ENCODE data around the gene CFAP61. TPM values are rescaled to one million over a fixed set of nuclear protein-coding genes. Genes with fewer than 3 reads are reported as not detected.

Gene CFAP61
- total RNA-seq, 1 donor from 2014 or later: not detected

DNA sequence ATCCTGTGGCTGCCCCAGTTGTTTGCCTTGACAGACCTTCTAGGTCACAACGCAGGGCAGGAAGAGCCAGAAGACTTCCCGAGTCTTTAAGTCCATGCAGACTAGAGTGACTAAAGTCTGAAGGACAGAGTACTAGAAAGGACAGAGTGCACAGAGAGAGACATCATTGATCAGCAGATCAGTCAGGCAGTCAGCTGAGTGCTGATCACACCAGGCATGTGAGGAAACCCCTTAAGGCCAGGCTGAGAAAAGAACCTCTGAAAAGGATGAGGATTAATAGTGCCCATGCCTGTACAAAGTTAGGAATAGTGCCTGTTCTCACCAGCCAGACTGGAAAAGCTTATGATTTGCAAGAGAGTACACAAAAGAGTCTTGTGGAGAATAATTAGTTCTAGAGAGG, 91.3 kb downstream of the CFAP61 start:
- no peak overlapping the region for H3K4me2 ChIP-seq (ENCODE audit: low read length)
- no peaks in the 10 kb centered on the region for H3K4me1 Mint-ChIP-seq (ENCODE audit: low read depth, unreplicated experiment)
- no peak overlapping the region for H3K9ac ChIP-seq (ENCODE audit: low read length)
- H3K36me3 Mint-ChIP-seq (ENCODE audit: low read depth, unreplicated experiment): no peaks in the 10 kb centered on the region
- no peaks in the 10 kb centered on the region for H4K20me1 ChIP-seq (ENCODE audit: insufficient read depth, low read length)
- no peaks in the 10 kb centered on the region for H3K36me3 ChIP-seq (ENCODE audit: insufficient read depth, low read length)
- H3K9me3 Mint-ChIP-seq (ENCODE audit: unreplicated experiment): no peaks in the 10 kb centered on the region
- no peak overlapping the region for H3K27ac ChIP-seq (ENCODE audit: low read depth, low read length)
- H3K4me1 ChIP-seq (ENCODE audit: insufficient read depth, low read length): no peaks in the 10 kb centered on the region
- peaks cover 10% of the 10 kb centered on the region for H3K27me3 Mint-ChIP-seq (ENCODE audit: low read depth, unreplicated experiment)
- no peak overlapping the region for H3K4me3 Mint-ChIP-seq (ENCODE audit: unreplicated experiment)
- no peaks in the 10 kb centered on the region for H3K27me3 ChIP-seq (ENCODE audit: insufficient read depth, low read length)
- no peak overlapping the region for H3K27ac Mint-ChIP-seq (ENCODE audit: unreplicated experiment)
- no peaks in the 10 kb centered on the region for H3K79me2 ChIP-seq (ENCODE audit: insufficient read depth, low read length)
- H3K4me3 ChIP-seq (ENCODE audit: insufficient read depth, low read depth, low read length): no peak overlapping the region
- no peak for FAIRE-seq
- DNase-seq (ENCODE audit: low read depth): no peak
- no peaks in the 10 kb centered on the region for H3K9me3 ChIP-seq (ENCODE audit: insufficient read depth, low read depth, low read length)
- TF ChIP-seq EZH2 (IDR thresholded peaks at IDR 0.05; ENCODE audit: insufficient read depth, low read length): no peak
- TF ChIP-seq, protein P1, sequence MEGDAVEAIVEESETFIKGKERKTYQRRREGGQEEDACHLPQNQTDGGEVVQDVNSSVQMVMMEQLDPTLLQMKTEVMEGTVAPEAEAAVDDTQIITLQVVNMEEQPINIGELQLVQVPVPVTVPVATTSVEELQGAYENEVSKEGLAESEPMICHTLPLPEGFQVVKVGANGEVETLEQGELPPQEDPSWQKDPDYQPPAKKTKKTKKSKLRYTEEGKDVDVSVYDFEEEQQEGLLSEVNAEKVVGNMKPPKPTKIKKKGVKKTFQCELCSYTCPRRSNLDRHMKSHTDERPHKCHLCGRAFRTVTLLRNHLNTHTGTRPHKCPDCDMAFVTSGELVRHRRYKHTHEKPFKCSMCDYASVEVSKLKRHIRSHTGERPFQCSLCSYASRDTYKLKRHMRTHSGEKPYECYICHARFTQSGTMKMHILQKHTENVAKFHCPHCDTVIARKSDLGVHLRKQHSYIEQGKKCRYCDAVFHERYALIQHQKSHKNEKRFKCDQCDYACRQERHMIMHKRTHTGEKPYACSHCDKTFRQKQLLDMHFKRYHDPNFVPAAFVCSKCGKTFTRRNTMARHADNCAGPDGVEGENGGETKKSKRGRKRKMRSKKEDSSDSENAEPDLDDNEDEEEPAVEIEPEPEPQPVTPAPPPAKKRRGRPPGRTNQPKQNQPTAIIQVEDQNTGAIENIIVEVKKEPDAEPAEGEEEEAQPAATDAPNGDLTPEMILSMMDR (IDR thresholded peaks at IDR 0.05; ENCODE audit: insufficient read depth, low read depth, low read length): no peak
- no peak overlapping the region for H2AFZ ChIP-seq (ENCODE audit: low read depth, low read length)

- no peak overlapping the region for H2AFZ ChIP-seq (ENCODE audit: low read depth, low read length)
- no peak overlapping the region for H3K4me2 ChIP-seq (ENCODE audit: low read length)
- no peak overlapping the region for H3K27ac ChIP-seq (ENCODE audit: low read depth, low read length)
- H3K27me3 ChIP-seq (ENCODE audit: insufficient read depth, low read length): no peaks in the 10 kb centered on the region
- H3K9ac ChIP-seq (ENCODE audit: low read length): no peak overlapping the region
- H3K36me3 ChIP-seq (ENCODE audit: insufficient read depth, low read length): no peaks in the 10 kb centered on the region
- H4K20me1 ChIP-seq (ENCODE audit: insufficient read depth, low read length): no peaks in the 10 kb centered on the region
- H3K79me2 ChIP-seq (ENCODE audit: insufficient read depth, low read length): no peaks in the 10 kb centered on the region
- TF ChIP-seq, protein P1 (IDR thresholded peaks at IDR 0.05; ENCODE audit: insufficient read depth, low read depth, low read length): no peak
- TF ChIP-seq EZH2 (IDR thresholded peaks at IDR 0.05; ENCODE audit: insufficient read depth, low read length): no peak
- peaks cover 13% of the 10 kb centered on the region for H3K27me3 Mint-ChIP-seq (ENCODE audit: low read depth, unreplicated experiment)
- H3K4me3 ChIP-seq (ENCODE audit: insufficient read depth, low read depth, low read length): no peak overlapping the region
- no peaks in the 10 kb centered on the region for H3K36me3 Mint-ChIP-seq (ENCODE audit: low read depth, unreplicated experiment)
- H3K27ac Mint-ChIP-seq (ENCODE audit: unreplicated experiment): no peak overlapping the region
- no peaks in the 10 kb centered on the region for H3K4me1 ChIP-seq (ENCODE audit: insufficient read depth, low read length)
- FAIRE-seq (no peak), DNase-seq (ENCODE audit: low read depth) (no peak)
- no peaks in the 10 kb centered on the region for H3K4me1 Mint-ChIP-seq (ENCODE audit: low read depth, unreplicated experiment)
- no peak overlapping the region for H3K4me3 Mint-ChIP-seq (ENCODE audit: unreplicated experiment)
- H3K9me3 Mint-ChIP-seq (ENCODE audit: unreplicated experiment): no peaks in the 10 kb centered on the region
- no peaks in the 10 kb centered on the region for H3K9me3 ChIP-seq (ENCODE audit: insufficient read depth, low read depth, low read length)
These were observed 96.4 kb downstream of the CFAP61 start for GRCh38 chr20:20148779-20149178.

GRCh38 chr20:20150241-20150640, 97.9 kb downstream of the CFAP61 start:
- FAIRE-seq: no peak

More at GRCh38 chr20:20150241-20150640, 97.9 kb downstream of the CFAP61 start:
- H4K20me1 ChIP-seq (ENCODE audit: insufficient read depth, low read length): no peaks in the 10 kb centered on the region
- no peaks in the 10 kb centered on the region for H3K9me3 Mint-ChIP-seq (ENCODE audit: unreplicated experiment)
- no peak overlapping the region for H3K27ac Mint-ChIP-seq (ENCODE audit: unreplicated experiment)
- H3K9me3 ChIP-seq (ENCODE audit: insufficient read depth, low read depth, low read length): no peaks in the 10 kb centered on the region
- H3K4me3 Mint-ChIP-seq (ENCODE audit: unreplicated experiment): no peak overlapping the region
- H3K4me2 ChIP-seq (ENCODE audit: low read length): no peak overlapping the region
- TF ChIP-seq, protein P1 (IDR thresholded peaks at IDR 0.05; ENCODE audit: insufficient read depth, low read depth, low read length): no peak
- TF ChIP-seq EZH2 (IDR thresholded peaks at IDR 0.05; ENCODE audit: insufficient read depth, low read length): no peak
- H3K4me3 ChIP-seq (ENCODE audit: insufficient read depth, low read depth, low read length): no peak overlapping the region
- H3K9ac ChIP-seq (ENCODE audit: low read length): no peak overlapping the region
- no peaks in the 10 kb centered on the region for H3K36me3 ChIP-seq (ENCODE audit: insufficient read depth, low read length)
- peaks cover 11% of the 10 kb centered on the region for H3K27me3 Mint-ChIP-seq (ENCODE audit: low read depth, unreplicated experiment)
- H3K4me1 ChIP-seq (ENCODE audit: insufficient read depth, low read length): no peaks in the 10 kb centered on the region
- H2AFZ ChIP-seq (ENCODE audit: low read depth, low read length): no peak overlapping the region
- H3K4me1 Mint-ChIP-seq (ENCODE audit: low read depth, unreplicated experiment): no peaks in the 10 kb centered on the region
- H3K36me3 Mint-ChIP-seq (ENCODE audit: low read depth, unreplicated experiment): no peaks in the 10 kb centered on the region
- H3K27me3 ChIP-seq (ENCODE audit: insufficient read depth, low read length): no peaks in the 10 kb centered on the region
- H3K27ac ChIP-seq (ENCODE audit: low read depth, low read length): no peak overlapping the region
- DNase-seq (ENCODE audit: low read depth): no peak
- no peaks in the 10 kb centered on the region for H3K79me2 ChIP-seq (ENCODE audit: insufficient read depth, low read length)

Measured in astrocyte (in vitro differentiated cells and primary cell).